HFFc6 (cell line): ENCODE measurements around the gene GNG7. TPM values are rescaled to one million over a fixed set of nuclear protein-coding genes. Genes with fewer than 3 reads are reported as not detected.
"Not testable (repeated sequence)": the region's sequence is repeated elsewhere in the genome, so short reads cannot be mapped to it uniquely, and the experiment has no call there.

Source experiments
- DNase-seq: peaks from one replicate; pipeline ENCODE4 v3.0.0-alpha.2; 2018
- H3K27ac Mint-ChIP-seq: 2 replicates; pipeline ENCODE4 v1.8.0; 2020; ENCODE audit warnings: mild to moderate bottlenecking, mixed read lengths
- H3K27me3 Mint-ChIP-seq: 2 replicates; pipeline ENCODE4 v1.8.0; 2021; ENCODE audit warnings: mild to moderate bottlenecking, moderate library complexity, mixed read lengths; ENCODE audit not compliant: insufficient read depth
- H3K36me3 Mint-ChIP-seq: 2 replicates; pipeline ENCODE4 v1.8.0; 2021; ENCODE audit warnings: low read depth, mixed read lengths
- H3K4me1 Mint-ChIP-seq: 2 replicates; pipeline ENCODE4 v1.8.0; 2020; ENCODE audit warnings: low read depth, mixed read lengths
- H3K4me3 Mint-ChIP-seq: 2 replicates; pipeline ENCODE4 v1.8.0; 2020; ENCODE audit warnings: mild to moderate bottlenecking, moderate library complexity, mixed read lengths
- H3K9me3 Mint-ChIP-seq: 2 replicates; pipeline ENCODE4 v1.8.0; 2020; ENCODE audit warnings: mild to moderate bottlenecking, mixed read lengths
- total RNA-seq, 6 experiments: library from RNA; stranded (reverse); fragmentation: NEBNext Ultra II Directional; extraction: Animal tissue kit (Norgen Biotek cat#: 25700); gene quantifications; 2 replicates in 1 of 6; 3 replicates in 5 of 6; pipeline ENCODE4 v1.2.3, GENCODE V29; 2021
- TF ChIP-seq, protein P1 (sequence below): fragments of 200-600 bp; sonication (generic); IDR thresholded peaks from 2 replicates; pipeline ENCODE4 v1.5.0; 2021; ENCODE audit warnings: antibody characterized with exemption, mild to moderate bottlenecking

GNG7 gene
- total RNA-seq, 6 experiments from 2014 or later = 0.09 to 0.29 (median 0.11) TPM; not detected in 1

GRCh38 chr19:2540251-2540645 lies 162.2 kb downstream of the GNG7 start:
- TF ChIP-seq, protein P1, sequence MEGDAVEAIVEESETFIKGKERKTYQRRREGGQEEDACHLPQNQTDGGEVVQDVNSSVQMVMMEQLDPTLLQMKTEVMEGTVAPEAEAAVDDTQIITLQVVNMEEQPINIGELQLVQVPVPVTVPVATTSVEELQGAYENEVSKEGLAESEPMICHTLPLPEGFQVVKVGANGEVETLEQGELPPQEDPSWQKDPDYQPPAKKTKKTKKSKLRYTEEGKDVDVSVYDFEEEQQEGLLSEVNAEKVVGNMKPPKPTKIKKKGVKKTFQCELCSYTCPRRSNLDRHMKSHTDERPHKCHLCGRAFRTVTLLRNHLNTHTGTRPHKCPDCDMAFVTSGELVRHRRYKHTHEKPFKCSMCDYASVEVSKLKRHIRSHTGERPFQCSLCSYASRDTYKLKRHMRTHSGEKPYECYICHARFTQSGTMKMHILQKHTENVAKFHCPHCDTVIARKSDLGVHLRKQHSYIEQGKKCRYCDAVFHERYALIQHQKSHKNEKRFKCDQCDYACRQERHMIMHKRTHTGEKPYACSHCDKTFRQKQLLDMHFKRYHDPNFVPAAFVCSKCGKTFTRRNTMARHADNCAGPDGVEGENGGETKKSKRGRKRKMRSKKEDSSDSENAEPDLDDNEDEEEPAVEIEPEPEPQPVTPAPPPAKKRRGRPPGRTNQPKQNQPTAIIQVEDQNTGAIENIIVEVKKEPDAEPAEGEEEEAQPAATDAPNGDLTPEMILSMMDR = no peak
- DNase-seq = no peak
- Mint-ChIP-seq H3K9me3 (no peaks in the 10 kb centered on the region), H3K27me3 (no peaks in the 10 kb centered on the region), H3K36me3 (no peaks in the 10 kb centered on the region), H3K27ac (peak overlapping the region; percentile 96), H3K4me1 (peaks cover 52% of the 10 kb centered on the region), H3K4me3 (peak overlapping the region; percentile 80)

GRCh38 chr19:2538096-2538757 lies 164.3 kb downstream of the GNG7 start:
- TF ChIP-seq, protein P1 = no peak
- Mint-ChIP-seq H3K27ac (no peak overlapping the region), H3K4me3 (no peak overlapping the region), H3K27me3 (no peaks in the 10 kb centered on the region; the same call in 1 of the 2 replicates), H3K9me3 (peaks cover 8% of the 10 kb centered on the region; the same call in 1 of the 2 replicates), H3K36me3 (no peaks in the 10 kb centered on the region; the same call in 1 of the 2 replicates), H3K4me1 (peaks cover 61% of the 10 kb centered on the region)
- no peak for DNase-seq

GRCh38 chr19:2537584-2537983 lies 164.9 kb downstream of the GNG7 start:
- not testable (repeated sequence) for H3K9me3 Mint-ChIP-seq, DNase-seq, H3K4me3 Mint-ChIP-seq, H3K36me3 Mint-ChIP-seq, H3K27me3 Mint-ChIP-seq, H3K27ac Mint-ChIP-seq
- peaks cover 61% of the 10 kb centered on the region for H3K4me1 Mint-ChIP-seq

- Mint-ChIP-seq H3K27ac (no peak overlapping the region), H3K27me3 (no peaks in the 10 kb centered on the region; the same call in 1 of the 2 replicates), H3K36me3 (no peaks in the 10 kb centered on the region; the same call in 1 of the 2 replicates), H3K9me3 (peaks cover 8% of the 10 kb centered on the region; the same call in 1 of the 2 replicates), H3K4me3 (no peak overlapping the region), H3K4me1 (peaks cover 59% of the 10 kb centered on the region)
- no peak for DNase-seq
- TF ChIP-seq, protein P1 = no peak
Observed at GRCh38 chr19:2536461-2536860, 166.0 kb downstream of the GNG7 start.

- H3K9me3 Mint-ChIP-seq = peaks cover 8% of the 10 kb centered on the region; the same call in 1 of the 2 replicates
- DNase-seq = no peak
Observed at GRCh38 chr19:2534423-2535013, 168.0 kb downstream of the GNG7 start.

More at GRCh38 chr19:2534423-2535013, 168.0 kb downstream of the GNG7 start:
- Mint-ChIP-seq H3K36me3 (no peaks in the 10 kb centered on the region; the same call in 1 of the 2 replicates), H3K4me3 (no peak overlapping the region; the same call in 1 of the 2 replicates), H3K4me1 (peaks cover 47% of the 10 kb centered on the region), H3K27me3 (no peaks in the 10 kb centered on the region; the same call in none of the 2 replicates), H3K27ac (peak overlapping the region; percentile 67)
- TF ChIP-seq, protein P1 = no peak
